Activated naive CD4-positive, alpha-beta T cell treated with anti-CD3 and anti-CD28 coated beads, Interleukin-2, amount 50 U/mL, for 24 hours (primary cell): Measurements from ENCODE around the gene PTPN14.

Experiments
- H3K27ac Mint-ChIP-seq: one replicate; pipeline ENCODE4 v1.8.0; 2021; ENCODE audit warnings: mild to moderate bottlenecking, mixed read lengths
- H3K27me3 Mint-ChIP-seq: one replicate; pipeline ENCODE4 v1.8.0; 2021; ENCODE audit warnings: mixed read lengths
- H3K36me3 Mint-ChIP-seq: one replicate; pipeline ENCODE4 v1.8.0; 2021; ENCODE audit warnings: mixed read lengths
- H3K4me1 Mint-ChIP-seq: one replicate; pipeline ENCODE4 v1.8.0; 2021; ENCODE audit warnings: mixed read lengths
- H3K4me3 Mint-ChIP-seq: one replicate; pipeline ENCODE4 v1.8.0; 2021; ENCODE audit warnings: mild to moderate bottlenecking, mixed read lengths
- H3K9me3 Mint-ChIP-seq: one replicate; pipeline ENCODE4 v1.8.0; 2021; ENCODE audit warnings: mixed read lengths

PTPN14 gene

DNA sequence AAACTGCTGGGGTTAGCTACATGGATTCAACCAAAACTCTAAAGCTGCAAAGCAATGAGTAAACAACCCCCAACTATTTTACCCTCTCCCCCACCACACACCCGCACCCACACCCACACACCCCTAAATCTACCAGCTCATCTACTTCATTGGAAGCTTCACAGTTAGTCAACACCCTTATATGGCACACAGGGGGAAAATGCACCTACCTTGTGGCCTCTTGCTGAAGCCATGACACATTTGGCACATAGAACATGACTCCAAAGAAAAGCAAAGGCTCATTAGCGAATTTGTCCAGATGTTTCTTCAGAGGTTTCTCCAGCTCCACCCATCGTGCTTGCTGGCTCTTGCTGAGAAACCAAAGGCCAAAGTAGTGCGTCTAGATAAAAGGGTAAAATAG lies 99.8 kb downstream of the PTPN14 start:
- peaks cover 10% of the 10 kb centered on the region for H3K27me3 Mint-ChIP-seq
- H3K9me3 Mint-ChIP-seq, result no peaks in the 10 kb centered on the region
- H3K36me3 Mint-ChIP-seq, result no peaks in the 10 kb centered on the region
- H3K4me1 Mint-ChIP-seq, result no peaks in the 10 kb centered on the region
- H3K4me3 Mint-ChIP-seq, result no peak overlapping the region
- H3K27ac Mint-ChIP-seq, result no peak overlapping the region

DNA sequence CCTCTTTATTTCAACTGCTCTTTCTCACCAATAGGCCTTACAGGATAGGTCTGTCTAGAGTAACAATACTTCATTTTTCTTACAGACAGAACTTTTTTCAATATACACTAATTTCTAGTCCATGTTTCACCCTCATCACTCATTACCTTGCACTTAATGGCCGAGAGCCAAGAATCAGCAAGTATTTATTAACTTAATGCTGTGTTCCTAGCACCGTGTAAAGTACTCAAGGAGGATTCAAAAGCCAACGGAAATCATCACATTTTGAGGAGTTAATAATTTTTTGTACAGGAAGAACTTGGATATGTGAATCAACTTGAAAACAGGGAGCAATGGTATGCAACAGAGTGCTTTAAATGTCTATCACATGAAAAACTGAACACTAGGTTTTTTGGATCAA lies 102.0 kb downstream of the PTPN14 start:
- Mint-ChIP-seq H3K4me3 (no peak overlapping the region), H3K36me3 (no peaks in the 10 kb centered on the region), H3K4me1 (no peaks in the 10 kb centered on the region), H3K27me3 (peaks cover 7% of the 10 kb centered on the region), H3K27ac (no peak overlapping the region), H3K9me3 (no peaks in the 10 kb centered on the region)

DNA sequence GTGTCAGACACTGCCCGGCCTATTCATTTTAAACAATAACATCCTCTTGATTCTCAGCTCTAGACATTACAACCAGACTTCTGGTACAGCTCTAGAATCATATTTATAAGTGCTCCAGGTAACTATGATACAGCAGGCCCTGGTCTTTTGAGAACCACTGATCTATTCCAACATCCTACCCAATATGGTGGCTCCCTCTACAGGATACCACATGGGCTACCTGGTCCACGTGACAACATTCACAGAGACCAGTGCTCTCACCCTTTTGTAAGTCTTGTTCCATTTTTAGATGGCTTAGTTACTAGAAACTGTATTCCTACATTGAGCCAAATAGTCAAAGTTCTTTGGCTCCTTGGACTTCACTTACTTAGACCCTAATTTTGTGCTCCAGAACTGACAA lies 102.9 kb downstream of the PTPN14 start:
- no peak overlapping the region for H3K4me3 Mint-ChIP-seq
- no peaks in the 10 kb centered on the region for H3K36me3 Mint-ChIP-seq
- peaks cover 7% of the 10 kb centered on the region for H3K27me3 Mint-ChIP-seq
- no peak overlapping the region for H3K27ac Mint-ChIP-seq
- H3K4me1 Mint-ChIP-seq, result no peaks in the 10 kb centered on the region
- H3K9me3 Mint-ChIP-seq, result no peaks in the 10 kb centered on the region

DNA sequence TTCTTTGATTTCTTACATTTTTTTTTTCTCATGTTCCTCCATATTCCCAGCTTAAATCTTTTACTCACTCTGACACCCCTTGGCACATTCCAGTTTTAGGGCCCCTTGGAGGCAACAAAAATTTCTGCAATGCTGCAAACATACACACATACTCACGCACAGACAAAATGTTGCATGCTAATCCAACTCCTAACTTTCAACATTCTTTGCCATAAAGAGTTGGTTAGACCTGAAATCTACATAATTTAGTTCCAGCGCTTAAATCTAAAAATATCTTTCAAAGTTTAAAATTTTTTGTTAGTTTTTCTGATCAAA lies 103.9 kb downstream of the PTPN14 start:
- Mint-ChIP-seq H3K27me3 (peaks cover 10% of the 10 kb centered on the region), H3K4me3 (no peak overlapping the region), H3K36me3 (no peaks in the 10 kb centered on the region), H3K4me1 (no peaks in the 10 kb centered on the region), H3K27ac (no peak overlapping the region), H3K9me3 (no peaks in the 10 kb centered on the region)

- Mint-ChIP-seq H3K27ac (no peak overlapping the region), H3K9me3 (no peaks in the 10 kb centered on the region), H3K4me3 (no peak overlapping the region), H3K36me3 (no peaks in the 10 kb centered on the region), H3K4me1 (no peaks in the 10 kb centered on the region), H3K27me3 (peaks cover 5% of the 10 kb centered on the region)
These were observed 104.4 kb downstream of the PTPN14 start for GRCh38 chr1:214446772-214447556.

DNA sequence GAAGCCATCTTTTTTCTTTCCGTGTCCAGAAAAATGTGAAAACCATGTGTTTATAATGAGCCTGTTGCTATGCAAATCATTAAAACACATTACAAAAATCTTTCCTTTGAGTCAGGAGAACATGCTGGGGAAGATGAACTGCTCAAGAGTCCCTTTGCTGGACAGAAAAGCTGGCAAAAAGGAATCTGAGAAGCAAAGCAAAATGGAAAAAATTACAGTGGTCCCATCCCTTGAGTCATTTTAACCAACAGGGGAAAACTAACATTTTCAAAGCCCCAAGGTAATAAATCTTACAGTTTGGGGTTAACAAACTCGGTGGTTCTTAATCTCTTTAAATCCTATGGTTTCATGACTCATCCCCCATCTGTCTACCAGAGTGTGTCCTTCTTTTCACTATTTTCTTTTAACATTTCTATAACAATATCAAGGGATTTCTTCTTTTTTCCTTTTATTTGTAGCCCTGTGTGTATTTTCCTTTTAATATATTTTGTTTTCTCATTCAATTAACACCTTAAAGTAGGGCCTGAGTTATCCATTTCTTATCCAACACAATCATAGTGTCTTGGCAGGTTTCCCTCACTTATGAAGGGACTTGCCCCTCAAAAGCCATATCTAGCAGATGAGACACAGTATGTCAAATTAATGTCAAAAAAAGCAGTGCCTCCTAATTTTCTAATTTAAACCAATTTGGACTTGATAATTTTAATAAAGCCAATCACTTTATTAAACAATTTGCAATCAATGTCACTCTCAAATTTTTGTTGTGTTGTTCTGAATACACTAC lies 105.4 kb downstream of the PTPN14 start:
- H3K9me3 Mint-ChIP-seq, result no peaks in the 10 kb centered on the region
- no peaks in the 10 kb centered on the region for H3K36me3 Mint-ChIP-seq
- H3K4me3 Mint-ChIP-seq, result no peak overlapping the region
- H3K27ac Mint-ChIP-seq, result no peak overlapping the region
- H3K4me1 Mint-ChIP-seq, result peaks cover 5% of the 10 kb centered on the region
- H3K27me3 Mint-ChIP-seq, result peaks cover 9% of the 10 kb centered on the region

DNA sequence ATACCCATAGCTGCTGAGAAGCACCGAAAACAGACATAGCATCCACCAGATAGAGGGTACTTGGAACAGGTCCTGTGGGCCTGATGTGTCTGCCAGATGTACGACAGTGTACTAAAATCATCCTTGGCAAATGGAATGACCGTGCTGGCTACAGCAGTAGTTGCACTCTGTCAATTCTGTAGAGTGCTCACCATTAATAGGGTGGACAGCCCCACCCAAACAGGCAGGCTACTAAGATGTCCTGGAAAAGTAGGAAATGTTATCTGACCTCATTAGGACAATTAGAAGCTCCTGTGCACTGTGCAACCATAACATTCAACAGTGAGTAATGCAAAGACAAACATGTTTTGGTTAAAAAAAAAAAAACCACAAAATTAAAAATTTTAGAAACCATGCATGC lies 106.2 kb downstream of the PTPN14 start:
- Mint-ChIP-seq H3K27me3 (peaks cover 8% of the 10 kb centered on the region), H3K9me3 (no peaks in the 10 kb centered on the region), H3K4me1 (peaks cover 9% of the 10 kb centered on the region), H3K4me3 (no peak overlapping the region), H3K36me3 (no peaks in the 10 kb centered on the region), H3K27ac (no peak overlapping the region)

DNA sequence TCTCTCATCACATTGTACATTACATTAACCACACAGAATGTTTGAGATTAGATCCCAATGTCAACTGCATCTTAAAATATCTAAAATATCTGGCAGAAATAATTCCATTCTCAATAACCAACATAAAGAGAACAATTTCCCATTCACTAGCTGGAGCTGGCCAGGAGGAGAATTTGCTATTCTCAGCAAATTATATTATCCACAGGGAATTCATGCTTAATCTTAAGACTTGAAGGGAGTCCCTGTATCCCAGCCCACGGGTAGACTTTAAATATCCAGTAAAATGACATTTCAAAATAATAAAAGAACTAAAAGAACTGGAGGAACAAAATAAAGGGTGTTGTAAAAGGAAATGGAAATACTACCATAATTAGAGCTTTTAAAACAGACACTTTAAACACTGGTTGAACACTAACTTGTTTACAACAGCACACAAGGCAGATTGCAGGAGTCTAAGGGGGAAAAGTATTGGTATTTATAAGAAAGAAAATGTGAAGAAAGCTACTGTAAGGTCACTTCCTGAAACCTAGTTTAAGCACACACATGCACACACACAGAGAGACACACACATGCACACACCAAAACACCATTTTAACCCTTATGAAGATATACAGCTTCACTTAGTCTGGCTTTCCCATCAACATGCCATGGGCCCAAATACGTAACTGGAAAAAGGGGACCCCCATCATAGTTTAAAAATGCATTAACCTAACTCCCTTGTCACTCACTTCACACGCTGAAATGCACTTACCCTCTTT lies 107.0 kb downstream of the PTPN14 start:
- Mint-ChIP-seq H3K9me3 (no peaks in the 10 kb centered on the region), H3K36me3 (no peaks in the 10 kb centered on the region), H3K4me3 (no peak overlapping the region), H3K4me1 (peaks cover 18% of the 10 kb centered on the region), H3K27me3 (peaks cover 8% of the 10 kb centered on the region), H3K27ac (no peak overlapping the region)

GRCh38 chr1:214441119-214441518 lies 110.3 kb downstream of the PTPN14 start:
- peaks cover 10% of the 10 kb centered on the region for H3K27me3 Mint-ChIP-seq
- no peaks in the 10 kb centered on the region for H3K9me3 Mint-ChIP-seq
- peaks cover 27% of the 10 kb centered on the region for H3K4me1 Mint-ChIP-seq
- no peak overlapping the region for H3K27ac Mint-ChIP-seq
- no peak overlapping the region for H3K4me3 Mint-ChIP-seq
- no peaks in the 10 kb centered on the region for H3K36me3 Mint-ChIP-seq

DNA sequence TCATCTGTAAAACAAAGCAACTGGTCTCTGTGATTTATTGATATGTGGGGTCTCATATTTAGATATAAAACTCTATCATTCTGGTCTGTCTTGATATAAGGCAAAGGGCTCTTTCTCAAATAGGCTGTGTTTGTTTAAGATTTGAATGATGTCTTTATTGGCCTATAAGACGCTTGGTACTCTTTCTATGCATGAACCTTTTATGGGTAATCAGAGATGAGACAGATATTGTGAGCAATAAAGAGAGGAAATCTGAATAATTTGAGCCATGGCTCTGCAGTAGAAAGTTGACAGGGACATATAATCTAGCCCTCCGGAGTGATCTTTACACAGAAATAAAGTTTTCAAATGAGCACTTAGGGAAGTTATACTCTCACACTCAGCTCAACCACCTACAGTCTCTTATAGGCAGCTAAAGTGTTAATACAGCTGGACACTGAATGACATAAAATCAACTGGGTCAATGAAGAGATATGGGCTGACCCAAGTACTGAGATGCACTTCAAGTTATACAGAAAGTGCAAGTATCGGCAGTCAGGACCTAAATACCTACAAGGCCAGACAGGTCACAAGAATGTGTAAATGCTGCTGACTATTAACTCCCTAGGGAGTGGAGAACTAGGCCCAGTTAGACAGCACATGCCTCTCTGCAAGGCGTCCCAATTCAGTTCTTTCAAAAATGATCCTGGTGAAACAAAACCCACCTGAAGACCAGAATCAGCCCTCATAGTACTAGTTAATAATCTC lies 111.0 kb downstream of the PTPN14 start:
- Mint-ChIP-seq H3K27me3 (peaks cover 10% of the 10 kb centered on the region), H3K4me3 (no peak overlapping the region), H3K36me3 (no peaks in the 10 kb centered on the region), H3K9me3 (no peaks in the 10 kb centered on the region), H3K27ac (peak overlapping the region; percentile 26), H3K4me1 (peaks cover 27% of the 10 kb centered on the region)

DNA sequence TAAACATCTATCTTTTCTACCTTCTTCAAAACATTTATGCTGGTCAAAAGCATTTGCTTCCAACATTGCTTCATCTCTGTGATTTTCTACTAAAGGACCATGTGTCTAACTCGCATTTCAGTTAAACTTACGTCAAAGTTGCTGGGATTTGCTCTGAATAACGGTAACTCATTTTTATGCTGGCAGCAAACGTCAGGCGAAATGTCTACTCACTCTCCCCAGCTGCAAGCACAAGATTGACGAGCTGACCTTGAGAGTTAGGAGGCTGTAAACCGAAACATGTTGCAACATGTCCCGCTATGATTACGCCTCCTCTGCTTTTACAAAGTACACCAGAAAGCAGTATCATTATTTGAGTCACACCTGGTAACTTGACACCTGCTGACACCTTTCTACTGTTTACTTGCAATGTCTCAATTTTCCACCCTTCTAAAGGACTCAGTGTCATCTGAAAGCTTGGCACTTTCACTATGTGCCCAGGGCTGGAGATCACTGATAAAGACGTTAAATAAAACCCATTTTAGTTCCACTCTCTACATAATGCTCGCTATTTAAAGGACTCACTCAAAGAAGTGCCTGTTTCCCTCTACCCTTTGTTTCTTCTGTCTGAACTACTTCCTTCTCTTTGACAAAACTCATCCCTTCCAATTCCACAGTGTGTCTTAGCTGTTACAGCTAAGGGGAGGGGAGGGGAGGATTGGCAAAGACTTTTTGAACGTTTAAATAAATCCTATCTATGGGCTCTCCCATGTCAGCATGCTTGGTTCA lies 111.9 kb downstream of the PTPN14 start:
- peaks cover 27% of the 10 kb centered on the region for H3K4me1 Mint-ChIP-seq
- H3K4me3 Mint-ChIP-seq, result peak overlapping the region; percentile 11
- no peaks in the 10 kb centered on the region for H3K9me3 Mint-ChIP-seq
- H3K36me3 Mint-ChIP-seq, result no peaks in the 10 kb centered on the region
- peak overlapping the region; percentile 26 for H3K27ac Mint-ChIP-seq
- H3K27me3 Mint-ChIP-seq, result peaks cover 10% of the 10 kb centered on the region

- no peak overlapping the region for H3K27ac Mint-ChIP-seq
- H3K36me3 Mint-ChIP-seq, result no peaks in the 10 kb centered on the region
- peaks cover 11% of the 10 kb centered on the region for H3K27me3 Mint-ChIP-seq
- H3K9me3 Mint-ChIP-seq, result no peaks in the 10 kb centered on the region
- no peak overlapping the region for H3K4me3 Mint-ChIP-seq
- peaks cover 27% of the 10 kb centered on the region for H3K4me1 Mint-ChIP-seq
These were observed 112.9 kb downstream of the PTPN14 start for GRCh38 chr1:214438530-214438929.

DNA sequence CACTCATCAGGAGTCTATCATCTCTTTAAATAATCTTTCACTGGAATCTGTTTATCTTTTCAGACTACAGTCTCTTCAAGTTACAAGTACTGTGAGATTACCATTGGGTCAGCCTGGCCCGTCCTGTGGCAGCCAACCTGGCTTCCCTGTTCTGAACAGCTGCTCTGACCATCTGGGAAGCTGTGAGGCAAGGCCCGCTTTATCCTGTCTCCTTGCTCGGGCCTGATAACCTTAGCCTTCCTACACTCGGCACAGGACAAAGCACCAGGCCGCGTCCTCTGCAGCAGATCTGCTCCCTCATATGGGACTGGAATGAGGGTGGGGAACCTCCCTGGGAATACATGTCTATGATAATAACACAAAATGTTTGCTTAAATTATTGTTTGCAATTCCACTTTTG lies 113.3 kb downstream of the PTPN14 start:
- Mint-ChIP-seq H3K4me1 (peaks cover 27% of the 10 kb centered on the region), H3K36me3 (no peaks in the 10 kb centered on the region), H3K27ac (no peak overlapping the region), H3K9me3 (no peaks in the 10 kb centered on the region), H3K4me3 (no peak overlapping the region), H3K27me3 (peaks cover 9% of the 10 kb centered on the region)

DNA sequence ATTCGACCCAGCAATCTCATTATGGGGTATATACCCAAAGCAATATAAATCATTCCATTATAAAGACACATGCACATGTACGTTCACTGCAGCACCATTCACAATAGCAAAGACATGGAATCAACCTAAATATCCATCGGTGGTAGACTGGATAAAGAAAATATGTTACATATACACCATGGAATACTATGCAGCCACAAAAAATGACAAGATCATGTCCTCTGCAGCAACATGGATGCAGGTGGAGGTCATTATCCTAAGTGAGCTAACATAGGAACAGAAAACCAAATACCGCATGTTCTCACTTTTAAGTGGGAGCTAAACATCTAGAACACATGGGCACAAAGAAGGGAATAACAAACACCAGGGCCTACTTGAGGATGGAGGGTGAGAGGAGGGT lies 115.5 kb downstream of the PTPN14 start:
- Mint-ChIP-seq H3K36me3 (no peaks in the 10 kb centered on the region), H3K27me3 (peaks cover 5% of the 10 kb centered on the region), H3K4me3 (no peak overlapping the region), H3K27ac (peak overlapping the region; percentile 8), H3K9me3 (no peaks in the 10 kb centered on the region), H3K4me1 (peaks cover 22% of the 10 kb centered on the region)

GRCh38 chr1:214432245-214432644 lies 119.2 kb downstream of the PTPN14 start:
- no peaks in the 10 kb centered on the region for H3K9me3 Mint-ChIP-seq
- peaks cover 4% of the 10 kb centered on the region for H3K27me3 Mint-ChIP-seq
- H3K36me3 Mint-ChIP-seq, result no peaks in the 10 kb centered on the region
- H3K4me1 Mint-ChIP-seq, result peaks cover 21% of the 10 kb centered on the region
- no peak overlapping the region for H3K4me3 Mint-ChIP-seq
- no peak overlapping the region for H3K27ac Mint-ChIP-seq
